HepG2 (cell line): ENCODE measurements around the gene CFAP91. TPM values are rescaled to one million over a fixed set of nuclear protein-coding genes. Genes with fewer than 3 reads are reported as not detected.

Experiments used
- BORCS8-MEF2B ChIP-seq: sonication (generic); formaldehyde crosslinking; IDR thresholded peaks from 2 replicates; pipeline ENCODE4 v1.8.0; 2022; ENCODE audit warnings: mild to moderate bottlenecking, missing genetic modification reagents
- NFYB ChIP-seq: sonication (generic); formaldehyde crosslinking; IDR thresholded peaks from 2 replicates; pipeline ENCODE4 v1.4.0; 2020; ENCODE audit warnings: missing genetic modification reagents
- NFYC ChIP-seq: IDR thresholded peaks from 2 replicates; pipeline ENCODE4 v1.6.1; 2016; ENCODE audit warnings: missing genetic modification reagents, missing compliant biosample characterization
- RFXANK ChIP-seq: IDR thresholded peaks from 2 replicates; pipeline ENCODE4 v1.6.1; 2016
- TAF1 ChIP-seq: sonication (generic); formaldehyde crosslinking; IDR thresholded peaks from 2 replicates; pipeline ENCODE4 v1.4.0; 2020; ENCODE audit warnings: missing genetic modification reagents
- ZFP1 ChIP-seq: IDR thresholded peaks from 2 replicates; pipeline ENCODE4 v1.6.1; 2016
- ZNF598 ChIP-seq: sonication (generic); formaldehyde crosslinking; IDR thresholded peaks from 2 replicates; pipeline ENCODE4 v1.5.1; 2020; ENCODE audit warnings: mild to moderate bottlenecking, missing genetic modification reagents, borderline replicate concordance
- ZNF737 ChIP-seq: sonication (generic); formaldehyde crosslinking; IDR thresholded peaks from 2 replicates; pipeline ENCODE4 v1.5.0; 2020; ENCODE audit warnings: missing genetic modification reagents, mild to moderate bottlenecking, borderline replicate concordance
- ZSCAN9 ChIP-seq: IDR thresholded peaks from 2 replicates; pipeline ENCODE4 v1.6.1; 2016; ENCODE audit warnings: borderline replicate concordance
- polyA plus RNA-seq, 8 experiments: library from polyadenylated mRNA; depleted of rRNA in 3 of 8; stranded (reverse) in 7 of 8; unstranded in 1 of 8; fragments of >200 nt; fragmentation: Illumina TruSeq in 4 of 8; extraction: Trizol in 4 of 8; gene quantifications; 2 replicates each; pipeline versions ENCODE4 v1.2.1 to v1.2.3, GENCODE V29; 2011 to 2016; ENCODE audit warnings: low read depth in 4 of 8, missing spikeins in 1 of 8, mixed read lengths in 1 of 8; ENCODE audit not compliant: insufficient read depth in 1 of 8
- total RNA-seq, 5 experiments: library from RNA; depleted of rRNA; stranded (reverse); fragments of >200 nt; fragmentation: Illumina TruSeq; extraction: Trizol; gene quantifications; 2 replicates each; pipeline ENCODE4 v1.2.3, GENCODE V29; 2016; ENCODE audit warnings: low read depth in 1 of 5
- TF ChIP-seq, protein P1 (sequence below): sonication (generic); formaldehyde crosslinking; IDR thresholded peaks from 2 replicates; pipeline ENCODE4 v1.4.0; 2020; ENCODE audit warnings: low read depth, missing genetic modification reagents
- TF ChIP-seq, protein P2 (sequence below): sonication (generic); formaldehyde crosslinking; IDR thresholded peaks from 2 replicates; pipeline ENCODE4 v1.5.0; 2020; ENCODE audit warnings: missing genetic modification reagents, mild to moderate bottlenecking, borderline replicate concordance
- TF ChIP-seq, protein P3 (sequence below): sonication (generic); formaldehyde crosslinking; IDR thresholded peaks from 2 replicates; pipeline ENCODE4 v1.4.0; 2020; ENCODE audit warnings: missing genetic modification reagents, borderline replicate concordance
- TF ChIP-seq, protein P4 (sequence below): sonication (generic); formaldehyde crosslinking; IDR thresholded peaks from 2 replicates; pipeline ENCODE4 v1.4.0; 2020; ENCODE audit warnings: missing genetic modification reagents, mild to moderate bottlenecking, borderline replicate concordance
- TF ChIP-seq, protein P5 (sequence below): sonication (generic); formaldehyde crosslinking; IDR thresholded peaks from 2 replicates; pipeline ENCODE4 v1.5.1; 2020; ENCODE audit warnings: missing genetic modification reagents, mild to moderate bottlenecking, borderline replicate concordance
- TF ChIP-seq, protein P6 (sequence below): sonication (generic); formaldehyde crosslinking; IDR thresholded peaks from 2 replicates; pipeline ENCODE4 v1.4.0; 2020; ENCODE audit warnings: missing genetic modification reagents

The CFAP91 gene
- total and polyA plus RNA-seq, 2 of the 13 experiments (the other 11 are each of a cell fraction or from before 2014, with no cell fraction given) = not detected

DNA sequence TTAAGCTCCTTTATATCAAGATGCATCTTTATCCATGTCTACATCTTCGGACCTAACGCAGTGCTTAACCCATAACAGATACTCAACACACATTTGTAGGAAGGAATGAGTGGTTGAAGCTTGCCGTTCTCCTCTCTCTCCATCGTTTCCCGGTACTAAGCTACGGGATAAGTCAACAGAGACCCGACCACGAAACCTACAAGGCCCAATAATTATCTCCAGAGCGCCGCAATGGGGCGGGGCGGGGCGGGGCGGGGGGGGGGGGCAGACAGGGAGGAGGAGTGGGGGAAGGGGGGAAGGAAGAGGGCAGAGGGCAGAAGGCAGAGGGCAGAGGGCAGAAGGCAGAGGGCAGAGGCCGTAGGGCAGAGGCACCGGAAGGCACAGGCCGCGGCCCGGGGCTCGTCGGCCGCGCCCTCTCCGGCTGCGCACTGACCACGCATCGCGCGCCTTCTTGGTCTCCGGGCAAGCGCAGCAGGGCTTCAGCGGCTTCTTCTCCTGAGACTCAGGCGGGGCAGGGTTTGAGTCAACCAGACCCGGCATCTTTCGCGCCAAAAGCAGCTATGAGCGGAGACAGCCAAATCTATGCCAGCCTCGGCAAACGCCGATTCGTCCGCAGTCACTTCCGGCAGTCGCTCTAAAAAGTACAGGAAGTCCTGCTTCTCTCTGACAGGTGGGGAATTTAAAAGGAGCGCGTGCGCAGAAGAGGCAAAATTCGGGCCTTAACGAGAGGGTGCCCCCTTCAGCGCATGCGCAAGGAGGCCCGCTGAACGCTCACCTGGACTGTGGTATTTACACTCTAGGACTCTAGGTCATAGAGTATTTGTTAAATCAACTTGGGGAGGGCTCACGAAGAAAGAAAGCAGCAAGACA, 25.8 kb upstream of the CFAP91 start, which contains the start of gene COX17 (continued):
- TF ChIP-seq, protein P1, sequence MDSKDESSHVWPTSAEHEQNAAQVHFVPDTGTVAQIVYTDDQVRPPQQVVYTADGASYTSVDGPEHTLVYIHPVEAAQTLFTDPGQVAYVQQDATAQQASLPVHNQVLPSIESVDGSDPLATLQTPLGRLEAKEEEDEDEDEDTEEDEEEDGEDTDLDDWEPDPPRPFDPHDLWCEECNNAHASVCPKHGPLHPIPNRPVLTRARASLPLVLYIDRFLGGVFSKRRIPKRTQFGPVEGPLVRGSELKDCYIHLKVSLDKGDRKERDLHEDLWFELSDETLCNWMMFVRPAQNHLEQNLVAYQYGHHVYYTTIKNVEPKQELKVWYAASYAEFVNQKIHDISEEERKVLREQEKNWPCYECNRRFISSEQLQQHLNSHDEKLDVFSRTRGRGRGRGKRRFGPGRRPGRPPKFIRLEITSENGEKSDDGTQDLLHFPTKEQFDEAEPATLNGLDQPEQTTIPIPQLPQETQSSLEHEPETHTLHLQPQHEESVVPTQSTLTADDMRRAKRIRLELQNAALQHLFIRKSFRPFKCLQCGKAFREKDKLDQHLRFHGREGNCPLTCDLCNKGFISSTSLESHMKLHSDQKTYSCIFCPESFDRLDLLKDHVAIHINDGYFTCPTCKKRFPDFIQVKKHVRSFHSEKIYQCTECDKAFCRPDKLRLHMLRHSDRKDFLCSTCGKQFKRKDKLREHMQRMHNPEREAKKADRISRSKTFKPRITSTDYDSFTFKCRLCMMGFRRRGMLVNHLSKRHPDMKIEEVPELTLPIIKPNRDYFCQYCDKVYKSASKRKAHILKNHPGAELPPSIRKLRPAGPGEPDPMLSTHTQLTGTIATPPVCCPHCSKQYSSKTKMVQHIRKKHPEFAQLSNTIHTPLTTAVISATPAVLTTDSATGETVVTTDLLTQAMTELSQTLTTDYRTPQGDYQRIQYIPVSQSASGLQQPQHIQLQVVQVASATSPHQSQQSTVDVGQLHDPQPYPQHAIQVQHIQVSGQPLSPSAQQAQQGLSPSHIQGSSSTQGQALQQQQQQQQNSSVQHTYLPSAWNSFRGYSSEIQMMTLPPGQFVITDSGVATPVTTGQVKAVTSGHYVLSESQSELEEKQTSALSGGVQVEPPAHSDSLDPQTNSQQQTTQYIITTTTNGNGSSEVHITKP (CRISPR knock-in tag) = 0 out of 2 replicates have a peak, but pooled peaks have one; percentile 31
- TF ChIP-seq NFYB (CRISPR knock-in tag) = peak; percentile 66
- 0 out of 2 replicates have a peak, but pooled peaks have one; percentile 22 for TF ChIP-seq BORCS8-MEF2B (CRISPR knock-in tag)
- TF ChIP-seq, protein P2, sequence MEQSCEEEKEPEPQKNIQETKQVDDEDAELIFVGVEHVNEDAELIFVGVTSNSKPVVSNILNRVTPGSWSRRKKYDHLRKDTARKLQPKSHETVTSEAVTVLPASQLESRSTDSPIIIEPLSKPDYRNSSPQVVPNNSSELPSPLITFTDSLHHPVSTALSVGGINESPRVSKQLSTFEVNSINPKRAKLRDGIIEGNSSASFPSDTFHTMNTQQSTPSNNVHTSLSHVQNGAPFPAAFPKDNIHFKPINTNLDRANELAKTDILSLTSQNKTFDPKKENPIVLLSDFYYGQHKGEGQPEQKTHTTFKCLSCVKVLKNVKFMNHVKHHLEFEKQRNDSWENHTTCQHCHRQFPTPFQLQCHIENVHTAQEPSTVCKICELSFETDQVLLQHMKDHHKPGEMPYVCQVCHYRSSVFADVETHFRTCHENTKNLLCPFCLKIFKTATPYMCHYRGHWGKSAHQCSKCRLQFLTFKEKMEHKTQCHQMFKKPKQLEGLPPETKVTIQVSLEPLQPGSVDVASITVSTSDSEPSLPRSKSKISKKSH (CRISPR knock-in tag) = peak; percentile 71; the same call in 1 of the 2 replicates
- TF ChIP-seq, protein P3, sequence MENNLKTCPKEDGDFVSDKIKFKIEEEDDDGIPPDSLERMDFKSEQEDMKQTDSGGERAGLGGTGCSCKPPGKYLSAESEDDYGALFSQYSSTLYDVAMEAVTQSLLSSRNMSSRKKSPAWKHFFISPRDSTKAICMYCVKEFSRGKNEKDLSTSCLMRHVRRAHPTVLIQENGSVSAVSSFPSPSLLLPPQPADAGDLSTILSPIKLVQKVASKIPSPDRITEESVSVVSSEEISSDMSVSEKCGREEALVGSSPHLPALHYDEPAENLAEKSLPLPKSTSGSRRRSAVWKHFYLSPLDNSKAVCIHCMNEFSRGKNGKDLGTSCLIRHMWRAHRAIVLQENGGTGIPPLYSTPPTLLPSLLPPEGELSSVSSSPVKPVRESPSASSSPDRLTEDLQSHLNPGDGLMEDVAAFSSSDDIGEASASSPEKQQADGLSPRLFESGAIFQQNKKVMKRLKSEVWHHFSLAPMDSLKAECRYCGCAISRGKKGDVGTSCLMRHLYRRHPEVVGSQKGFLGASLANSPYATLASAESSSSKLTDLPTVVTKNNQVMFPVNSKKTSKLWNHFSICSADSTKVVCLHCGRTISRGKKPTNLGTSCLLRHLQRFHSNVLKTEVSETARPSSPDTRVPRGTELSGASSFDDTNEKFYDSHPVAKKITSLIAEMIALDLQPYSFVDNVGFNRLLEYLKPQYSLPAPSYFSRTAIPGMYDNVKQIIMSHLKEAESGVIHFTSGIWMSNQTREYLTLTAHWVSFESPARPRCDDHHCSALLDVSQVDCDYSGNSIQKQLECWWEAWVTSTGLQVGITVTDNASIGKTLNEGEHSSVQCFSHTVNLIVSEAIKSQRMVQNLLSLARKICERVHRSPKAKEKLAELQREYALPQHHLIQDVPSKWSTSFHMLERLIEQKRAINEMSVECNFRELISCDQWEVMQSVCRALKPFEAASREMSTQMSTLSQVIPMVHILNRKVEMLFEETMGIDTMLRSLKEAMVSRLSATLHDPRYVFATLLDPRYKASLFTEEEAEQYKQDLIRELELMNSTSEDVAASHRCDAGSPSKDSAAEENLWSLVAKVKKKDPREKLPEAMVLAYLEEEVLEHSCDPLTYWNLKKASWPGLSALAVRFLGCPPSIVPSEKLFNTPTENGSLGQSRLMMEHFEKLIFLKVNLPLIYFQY (CRISPR knock-in tag) = peak; percentile 43; the same call in 1 of the 2 replicates
- peak; percentile 13; the same call in 1 of the 2 replicates for TF ChIP-seq ZSCAN9 (CRISPR knock-in tag)
- 0 out of 2 replicates have a peak, but pooled peaks have one; percentile 63 for TF ChIP-seq RFXANK (CRISPR knock-in tag)
- TF ChIP-seq, protein P4, sequence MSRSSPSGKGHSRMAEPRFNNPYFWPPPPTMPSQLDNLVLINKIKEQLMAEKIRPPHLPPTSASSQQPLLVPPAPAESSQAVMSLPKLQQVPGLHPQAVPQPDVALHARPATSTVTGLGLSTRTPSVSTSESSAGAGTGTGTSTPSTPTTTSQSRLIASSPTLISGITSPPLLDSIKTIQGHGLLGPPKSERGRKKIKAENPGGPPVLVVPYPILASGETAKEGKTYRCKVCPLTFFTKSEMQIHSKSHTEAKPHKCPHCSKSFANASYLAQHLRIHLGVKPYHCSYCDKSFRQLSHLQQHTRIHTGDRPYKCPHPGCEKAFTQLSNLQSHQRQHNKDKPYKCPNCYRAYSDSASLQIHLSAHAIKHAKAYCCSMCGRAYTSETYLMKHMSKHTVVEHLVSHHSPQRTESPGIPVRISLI (CRISPR knock-in tag) = no peak
- TF ChIP-seq TAF1 = peak; percentile 66
- TF ChIP-seq ZFP1 (CRISPR knock-in tag) = no peak
- TF ChIP-seq, protein P5, sequence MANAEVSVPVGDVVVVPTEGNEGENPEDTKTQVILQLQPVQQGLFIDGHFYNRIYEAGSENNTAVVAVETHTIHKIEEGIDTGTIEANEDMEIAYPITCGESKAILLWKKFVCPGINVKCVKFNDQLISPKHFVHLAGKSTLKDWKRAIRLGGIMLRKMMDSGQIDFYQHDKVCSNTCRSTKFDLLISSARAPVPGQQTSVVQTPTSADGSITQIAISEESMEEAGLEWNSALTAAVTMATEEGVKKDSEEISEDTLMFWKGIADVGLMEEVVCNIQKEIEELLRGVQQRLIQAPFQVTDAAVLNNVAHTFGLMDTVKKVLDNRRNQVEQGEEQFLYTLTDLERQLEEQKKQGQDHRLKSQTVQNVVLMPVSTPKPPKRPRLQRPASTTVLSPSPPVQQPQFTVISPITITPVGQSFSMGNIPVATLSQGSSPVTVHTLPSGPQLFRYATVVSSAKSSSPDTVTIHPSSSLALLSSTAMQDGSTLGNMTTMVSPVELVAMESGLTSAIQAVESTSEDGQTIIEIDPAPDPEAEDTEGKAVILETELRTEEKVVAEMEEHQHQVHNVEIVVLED (CRISPR knock-in tag) = peak; percentile 72; the same call in 1 of the 2 replicates
- TF ChIP-seq ZNF598 (CRISPR knock-in tag) = peak; percentile 38; the same call in 1 of the 2 replicates
- TF ChIP-seq NFYC = peak; percentile 69
- TF ChIP-seq ZNF737 (CRISPR knock-in tag) = no peak
- TF ChIP-seq, protein P6, sequence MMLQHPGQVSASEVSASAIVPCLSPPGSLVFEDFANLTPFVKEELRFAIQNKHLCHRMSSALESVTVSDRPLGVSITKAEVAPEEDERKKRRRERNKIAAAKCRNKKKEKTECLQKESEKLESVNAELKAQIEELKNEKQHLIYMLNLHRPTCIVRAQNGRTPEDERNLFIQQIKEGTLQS (CRISPR knock-in tag) = no peak
